ENCODE measurements around the gene DPP10.

DNA sequence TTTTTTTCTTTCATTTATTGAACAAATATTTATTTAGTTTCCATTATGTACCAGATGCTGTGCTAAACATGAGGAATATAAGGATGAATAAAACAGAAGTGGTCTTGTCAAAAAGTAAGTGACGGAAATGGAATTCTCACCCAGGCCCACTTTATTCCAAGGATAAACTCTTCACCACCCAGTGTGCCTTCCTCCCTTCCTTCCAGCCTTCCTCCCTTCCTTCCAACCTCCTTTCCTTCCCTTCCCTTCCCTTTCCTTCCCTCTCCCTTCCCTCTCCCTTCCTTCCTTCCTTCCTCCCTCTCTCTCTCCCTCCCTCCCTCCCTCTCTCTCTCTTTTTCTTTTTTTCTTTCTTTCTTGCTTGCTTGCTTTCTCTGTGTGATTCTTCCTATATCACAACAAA, 240.8 kb downstream of the DPP10 start:
- TF ChIP-seq, protein P1, sequence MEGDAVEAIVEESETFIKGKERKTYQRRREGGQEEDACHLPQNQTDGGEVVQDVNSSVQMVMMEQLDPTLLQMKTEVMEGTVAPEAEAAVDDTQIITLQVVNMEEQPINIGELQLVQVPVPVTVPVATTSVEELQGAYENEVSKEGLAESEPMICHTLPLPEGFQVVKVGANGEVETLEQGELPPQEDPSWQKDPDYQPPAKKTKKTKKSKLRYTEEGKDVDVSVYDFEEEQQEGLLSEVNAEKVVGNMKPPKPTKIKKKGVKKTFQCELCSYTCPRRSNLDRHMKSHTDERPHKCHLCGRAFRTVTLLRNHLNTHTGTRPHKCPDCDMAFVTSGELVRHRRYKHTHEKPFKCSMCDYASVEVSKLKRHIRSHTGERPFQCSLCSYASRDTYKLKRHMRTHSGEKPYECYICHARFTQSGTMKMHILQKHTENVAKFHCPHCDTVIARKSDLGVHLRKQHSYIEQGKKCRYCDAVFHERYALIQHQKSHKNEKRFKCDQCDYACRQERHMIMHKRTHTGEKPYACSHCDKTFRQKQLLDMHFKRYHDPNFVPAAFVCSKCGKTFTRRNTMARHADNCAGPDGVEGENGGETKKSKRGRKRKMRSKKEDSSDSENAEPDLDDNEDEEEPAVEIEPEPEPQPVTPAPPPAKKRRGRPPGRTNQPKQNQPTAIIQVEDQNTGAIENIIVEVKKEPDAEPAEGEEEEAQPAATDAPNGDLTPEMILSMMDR (IDR thresholded peaks at IDR 0.05): no peak
- no peak for TF ChIP-seq ZFX (IDR thresholded peaks at IDR 0.05; ENCODE audit: borderline replicate concordance)

Measured in 22Rv1 (cell line).